GM19328 (cell line): ENCODE results near the gene MVK.

ENCODE experiments used
- ATAC-seq: cut with Tn5 transposase; IDR thresholded peaks from one replicate; pipeline ENCODE4 v1.9.1; 2021; ENCODE audit warnings: mild to moderate bottlenecking, moderate library complexity; ENCODE audit not compliant: unreplicated experiment

Gene MVK

GRCh38 chr12:109563291-109564284, 10.0 kb upstream of the MVK start:
- ATAC-seq = no peak

- no peak for ATAC-seq
Measured at GRCh38 chr12:109566424-109566823, 7.2 kb upstream of the MVK start.

DNA sequence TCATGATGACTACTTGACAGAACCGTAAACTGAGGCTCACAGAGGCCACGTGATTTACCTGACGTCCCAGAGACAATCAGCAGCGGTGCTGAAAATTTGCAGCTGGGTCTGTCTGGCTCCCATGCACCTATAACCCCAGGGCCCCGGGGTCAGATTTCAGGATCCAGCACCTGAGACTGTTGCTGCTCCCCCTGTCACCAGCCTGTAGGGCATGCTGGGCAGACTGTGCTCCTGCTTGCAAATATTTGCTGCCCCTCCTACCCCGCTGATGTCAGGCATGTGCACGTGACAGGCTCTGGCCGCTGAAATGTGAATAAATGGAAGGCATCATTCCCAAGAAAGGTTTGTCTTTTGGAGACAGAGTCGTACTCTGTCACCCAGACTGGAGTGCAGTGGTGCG, 6.3 kb upstream of the MVK start:
- ATAC-seq = no peak

DNA sequence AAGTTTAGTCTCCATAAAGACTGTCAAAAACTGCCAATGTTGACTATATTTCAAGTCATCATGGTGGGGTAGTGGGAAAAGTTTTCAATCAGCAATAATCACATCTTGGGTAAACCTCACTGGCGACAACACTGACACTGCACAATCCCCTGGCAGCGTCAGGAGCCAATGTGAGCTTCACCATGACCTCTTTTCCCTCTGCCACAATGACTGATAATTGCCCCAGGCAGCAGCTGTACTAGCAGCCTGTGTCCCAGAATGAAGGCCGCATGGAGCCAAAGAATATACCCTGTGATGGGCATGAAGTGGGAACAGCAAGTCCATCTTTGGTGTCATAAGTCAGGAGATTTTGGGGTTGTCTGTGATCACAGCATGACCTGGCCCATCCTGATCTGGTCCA, 5.6 kb upstream of the MVK start:
- ATAC-seq = no peak

DNA sequence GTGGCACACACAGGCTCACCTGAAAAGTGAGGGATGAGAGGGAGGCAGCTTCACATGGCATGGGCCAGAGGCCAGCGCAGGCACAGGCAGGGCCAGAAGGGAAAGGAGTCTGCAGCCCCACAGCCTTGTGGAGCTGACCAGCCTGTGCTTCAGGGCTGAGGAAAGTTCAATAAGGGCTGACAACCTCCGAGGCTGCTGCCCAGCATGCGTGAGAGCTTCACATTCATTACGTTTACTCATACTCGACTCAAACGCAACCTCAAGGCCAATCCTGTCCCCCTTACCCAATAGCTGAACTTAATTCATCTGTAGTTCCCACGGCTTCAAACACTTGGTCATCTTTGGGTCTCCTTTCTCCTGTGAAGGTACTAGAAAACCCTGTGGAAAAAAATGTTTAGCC, 5.1 kb upstream of the MVK start:
- no peak for ATAC-seq

DNA sequence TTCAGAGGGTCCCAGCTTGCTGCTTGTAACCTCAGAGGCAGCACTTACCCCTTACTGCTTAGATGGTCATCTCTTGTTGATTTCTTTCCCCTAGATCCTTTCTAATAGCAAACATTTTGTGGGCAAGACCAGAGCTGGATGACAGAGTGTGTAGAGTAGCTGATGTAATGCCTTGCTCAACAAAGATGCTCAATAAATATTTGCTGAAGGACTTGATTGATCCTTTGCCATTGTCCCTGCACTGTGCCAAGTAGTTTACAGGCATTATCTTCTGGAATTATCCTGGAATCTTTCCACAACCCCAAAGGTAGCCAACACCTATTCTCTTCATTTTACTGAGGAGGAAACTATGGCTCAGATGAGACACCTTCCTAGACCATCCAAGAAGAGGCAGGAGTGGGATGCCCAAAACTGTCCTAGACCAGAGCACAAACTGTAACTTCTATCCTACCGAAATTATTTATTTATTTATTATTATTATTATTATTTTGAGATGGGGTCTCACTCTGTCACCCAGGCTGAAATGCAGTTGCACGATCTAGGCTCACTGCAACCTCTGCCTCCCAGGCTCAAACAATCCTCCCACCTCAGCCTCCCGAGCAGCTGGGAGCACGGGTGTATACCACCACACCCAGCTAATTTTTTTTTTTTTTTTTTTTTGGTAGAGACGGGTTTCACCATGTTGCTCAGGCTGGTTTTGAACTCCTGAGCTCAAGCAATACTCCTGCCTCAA, 1.7 kb upstream of the MVK start:
- ATAC-seq = no peak

DNA sequence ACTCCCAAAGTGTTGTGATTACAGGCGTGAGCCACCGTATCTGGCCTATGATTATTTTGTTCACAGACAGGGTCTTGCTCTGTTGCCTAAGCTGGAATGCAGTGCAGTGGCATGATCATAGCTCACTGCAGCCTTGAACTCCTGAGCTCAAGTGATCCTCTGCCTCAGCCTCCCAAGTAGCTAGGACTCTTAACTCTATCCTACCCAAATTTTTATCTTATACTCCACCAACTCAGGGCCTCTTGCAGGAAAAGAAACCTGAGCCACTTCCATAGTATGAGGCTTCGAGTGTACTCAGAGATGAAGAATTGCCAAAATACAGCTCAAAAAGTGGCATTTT, 1.1 kb upstream of the MVK start:
- ATAC-seq = no peak

DNA sequence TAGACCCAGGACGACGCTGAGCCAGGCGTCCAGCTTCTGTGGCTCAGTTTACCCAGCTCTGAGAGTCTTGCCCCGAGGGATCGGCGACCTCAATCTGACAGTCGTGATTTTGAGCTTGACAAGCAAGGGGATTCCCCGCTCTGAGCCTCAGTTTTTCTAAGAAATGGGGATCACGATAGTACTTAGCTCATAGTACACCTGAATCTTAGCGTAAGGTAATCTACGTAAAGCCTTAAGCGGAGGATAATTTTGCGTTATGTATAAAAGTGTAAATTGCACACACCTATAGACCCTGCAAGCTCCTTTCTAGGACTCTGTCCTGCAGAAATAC, 285 bp downstream of the MVK start:
- no peak for ATAC-seq

GRCh38 chr12:109575683-109576082, 2.1 kb downstream of the MVK start:
- ATAC-seq = no peak

DNA sequence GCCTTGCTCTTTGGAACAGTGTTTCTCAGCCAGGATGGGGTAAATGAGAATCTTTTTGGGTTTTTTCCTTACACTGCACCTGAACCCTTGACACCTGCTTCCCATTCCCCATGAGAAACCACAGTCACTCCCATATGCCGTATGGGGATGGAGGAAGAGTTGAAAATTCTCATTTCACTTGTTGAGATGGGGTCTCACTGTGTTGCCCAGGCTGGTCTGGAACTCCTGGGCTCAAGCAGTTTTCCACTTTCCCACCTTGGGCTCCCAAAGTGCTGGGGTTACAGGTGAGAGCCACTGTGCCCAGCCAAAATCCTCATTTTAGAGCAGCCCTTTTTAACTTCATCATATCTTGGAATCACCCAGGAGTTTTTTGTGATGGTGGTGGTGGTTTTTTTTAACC, 3.7 kb downstream of the MVK start:
- no peak for ATAC-seq

- no peak for ATAC-seq
Measured at GRCh38 chr12:109578330-109578927, 4.8 kb downstream of the MVK start.

DNA sequence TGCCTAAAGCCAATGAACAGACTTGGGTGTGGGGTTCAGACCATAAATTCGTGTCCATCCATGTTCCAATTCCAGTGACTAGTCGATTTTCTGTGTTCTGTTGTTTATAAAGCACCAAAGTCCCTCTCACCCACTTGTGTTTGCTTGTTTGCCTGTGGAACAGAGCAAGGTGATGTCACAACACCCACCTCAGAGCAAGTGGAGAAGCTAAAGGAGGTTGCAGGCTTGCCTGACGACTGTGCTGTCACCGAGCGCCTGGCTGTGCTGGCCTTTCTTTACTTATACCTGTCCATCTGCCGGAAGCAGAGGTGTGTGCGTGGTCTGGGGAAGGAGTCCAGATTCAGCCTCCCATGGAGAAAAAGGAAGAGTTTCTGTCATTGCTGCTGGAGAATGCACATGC, 6.0 kb downstream of the MVK start:
- no peak for ATAC-seq

DNA sequence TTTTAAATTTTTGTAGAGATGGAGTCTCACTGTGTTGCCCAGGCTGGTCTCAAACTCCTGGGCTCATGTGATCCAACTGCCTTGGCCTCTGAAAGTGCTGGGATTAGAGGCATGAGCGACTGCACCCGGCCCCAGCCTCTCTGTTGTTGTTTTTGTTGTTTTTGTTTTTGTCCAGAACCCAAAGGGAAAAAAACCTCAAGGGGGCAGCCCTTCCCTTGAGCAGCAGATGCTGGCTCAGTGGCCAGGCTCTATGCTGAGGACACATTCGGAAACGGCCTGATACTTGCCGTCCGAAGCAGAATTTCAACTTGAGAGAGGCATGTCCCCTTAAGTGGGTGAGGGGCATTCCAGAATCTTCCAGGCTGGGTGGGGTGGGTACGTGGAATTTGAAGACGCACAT, 6.7 kb downstream of the MVK start:
- no peak for ATAC-seq

GRCh38 chr12:109580684-109581333, 7.2 kb downstream of the MVK start:
- no peak for ATAC-seq

DNA sequence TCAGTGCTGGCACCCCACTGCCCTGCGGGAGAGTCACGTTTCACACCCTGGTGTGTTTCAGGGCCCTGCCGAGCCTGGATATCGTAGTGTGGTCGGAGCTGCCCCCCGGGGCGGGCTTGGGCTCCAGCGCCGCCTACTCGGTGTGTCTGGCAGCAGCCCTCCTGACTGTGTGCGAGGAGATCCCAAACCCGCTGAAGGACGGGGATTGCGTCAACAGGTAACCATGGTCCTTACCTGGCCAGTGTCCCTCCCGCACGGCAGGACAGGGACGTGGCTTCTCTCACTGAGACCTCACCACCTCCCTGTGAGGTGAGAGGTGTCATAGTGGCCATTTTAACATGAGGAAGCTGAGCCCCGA, 7.7 kb downstream of the MVK start:
- no peak for ATAC-seq

DNA sequence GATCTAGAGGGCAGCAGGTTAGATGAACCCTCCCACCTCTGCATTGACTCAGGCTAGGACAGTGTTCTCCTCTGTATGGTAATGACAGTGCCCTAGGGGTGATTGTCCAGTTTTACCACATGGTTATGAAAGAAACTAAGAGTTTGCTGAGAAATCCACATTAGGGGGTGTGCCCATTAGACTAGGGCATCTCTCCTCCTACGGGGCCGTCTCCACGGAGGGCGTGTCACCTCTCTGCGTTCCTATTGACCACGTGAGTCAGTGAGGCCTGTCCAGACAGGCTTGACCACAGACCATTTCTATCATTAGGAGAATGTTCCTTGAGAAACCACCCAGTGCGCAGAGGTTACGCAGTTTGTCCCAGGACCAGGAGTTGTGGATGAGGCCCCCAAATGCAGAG, 8.3 kb downstream of the MVK start:
- no peak for ATAC-seq

DNA sequence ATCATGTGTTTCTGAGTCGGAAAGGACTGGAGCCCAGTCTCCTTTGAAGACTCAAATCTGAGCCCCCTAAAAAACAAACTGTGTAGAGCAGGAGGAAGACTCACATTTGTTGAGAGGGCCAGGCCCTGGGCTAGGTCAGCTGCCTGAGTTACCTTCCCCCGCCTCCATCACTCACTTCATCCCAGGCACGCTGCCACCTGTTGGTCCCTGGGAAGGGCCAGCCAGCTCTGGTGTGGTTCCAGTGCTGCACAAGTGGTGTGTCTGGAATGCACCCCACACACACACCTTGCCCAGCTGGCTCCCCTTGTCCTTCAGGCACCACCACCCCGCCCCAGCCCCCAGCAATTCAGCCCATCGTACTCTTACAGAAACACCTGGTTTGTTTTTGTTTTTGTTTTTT, 9.0 kb downstream of the MVK start:
- no peak for ATAC-seq

- no peak for ATAC-seq
Measured at GRCh38 chr12:109583733-109584132, 10.1 kb downstream of the MVK start.

DNA sequence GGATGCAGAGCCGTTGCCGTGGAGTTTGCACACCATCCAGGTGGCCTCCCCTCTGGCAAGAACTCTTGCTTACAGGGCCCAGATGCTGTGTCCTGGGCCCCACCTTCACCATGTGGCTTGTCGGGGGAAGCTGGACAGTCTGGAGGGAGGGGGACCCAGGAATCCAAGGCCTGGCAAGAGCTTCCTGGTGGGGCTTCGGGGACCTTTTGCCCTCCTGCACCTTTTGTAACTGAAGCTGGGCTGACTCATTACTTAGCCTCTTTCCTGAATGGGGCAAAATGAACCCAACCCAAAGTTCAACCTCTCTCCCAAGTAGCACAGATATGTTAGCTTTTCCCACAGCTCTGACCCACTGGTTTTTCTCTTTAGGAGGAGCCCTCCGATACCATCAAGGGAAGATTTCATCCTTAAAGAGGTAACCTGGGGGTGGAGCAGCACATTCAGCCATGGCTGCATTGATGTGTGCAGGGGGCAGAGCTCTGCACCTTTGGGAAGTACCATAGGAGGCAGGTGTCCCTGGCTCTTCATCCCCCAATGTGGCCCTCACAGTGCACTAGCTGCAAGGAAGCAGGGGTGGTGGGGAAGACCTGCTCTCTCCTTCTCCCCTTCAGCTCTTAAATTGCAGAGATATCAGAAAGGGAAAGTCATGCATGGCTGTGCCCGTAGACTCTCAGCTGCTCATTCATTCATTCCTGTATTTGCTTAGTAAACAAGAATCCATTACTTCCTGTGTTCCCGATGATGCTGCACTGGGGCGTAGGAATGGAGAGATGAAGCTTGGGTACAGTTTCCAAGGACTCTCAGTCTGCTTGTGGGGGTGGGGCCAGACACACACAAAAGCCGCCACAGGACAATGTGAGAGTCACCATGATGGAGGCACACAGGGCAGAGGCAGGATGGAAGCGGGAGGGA, 13.0 kb downstream of the MVK start:
- no peak for ATAC-seq

DNA sequence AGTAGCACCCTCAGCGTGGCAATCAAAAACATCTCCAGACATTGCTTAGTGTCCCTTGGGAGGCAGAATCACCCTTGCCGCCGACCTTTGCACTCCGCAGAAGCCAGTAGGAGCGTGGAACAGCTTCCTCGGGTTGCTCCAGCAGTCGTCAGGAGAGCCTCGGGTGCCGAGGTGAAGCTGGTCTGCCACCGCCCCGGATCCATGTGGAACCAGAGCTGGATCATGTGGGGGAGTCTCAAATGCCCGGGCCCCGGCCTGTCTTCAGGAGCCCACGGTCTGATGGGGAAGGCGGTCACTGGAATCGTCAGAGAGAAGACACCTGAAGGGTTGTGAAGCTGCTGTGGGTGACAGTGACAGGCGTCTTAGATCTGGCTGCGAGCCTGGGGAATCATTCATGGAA, 14.3 kb downstream of the MVK start:
- no peak for ATAC-seq
